GM19324 (cell line): Measurements from ENCODE around the gene MAGEA8.
"Not testable (repeated sequence)": the region's sequence is repeated elsewhere in the genome, so short reads cannot be mapped to it uniquely, and the experiment has no call there.

Experiments
- ATAC-seq: cut with Tn5 transposase; IDR thresholded peaks from one replicate; pipeline ENCODE4 v1.9.1; 2021; ENCODE audit warnings: mild to moderate bottlenecking, moderate library complexity; ENCODE audit not compliant: unreplicated experiment, low FRiP score

MAGEA8 gene, protein sequence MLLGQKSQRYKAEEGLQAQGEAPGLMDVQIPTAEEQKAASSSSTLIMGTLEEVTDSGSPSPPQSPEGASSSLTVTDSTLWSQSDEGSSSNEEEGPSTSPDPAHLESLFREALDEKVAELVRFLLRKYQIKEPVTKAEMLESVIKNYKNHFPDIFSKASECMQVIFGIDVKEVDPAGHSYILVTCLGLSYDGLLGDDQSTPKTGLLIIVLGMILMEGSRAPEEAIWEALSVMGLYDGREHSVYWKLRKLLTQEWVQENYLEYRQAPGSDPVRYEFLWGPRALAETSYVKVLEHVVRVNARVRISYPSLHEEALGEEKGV

DNA sequence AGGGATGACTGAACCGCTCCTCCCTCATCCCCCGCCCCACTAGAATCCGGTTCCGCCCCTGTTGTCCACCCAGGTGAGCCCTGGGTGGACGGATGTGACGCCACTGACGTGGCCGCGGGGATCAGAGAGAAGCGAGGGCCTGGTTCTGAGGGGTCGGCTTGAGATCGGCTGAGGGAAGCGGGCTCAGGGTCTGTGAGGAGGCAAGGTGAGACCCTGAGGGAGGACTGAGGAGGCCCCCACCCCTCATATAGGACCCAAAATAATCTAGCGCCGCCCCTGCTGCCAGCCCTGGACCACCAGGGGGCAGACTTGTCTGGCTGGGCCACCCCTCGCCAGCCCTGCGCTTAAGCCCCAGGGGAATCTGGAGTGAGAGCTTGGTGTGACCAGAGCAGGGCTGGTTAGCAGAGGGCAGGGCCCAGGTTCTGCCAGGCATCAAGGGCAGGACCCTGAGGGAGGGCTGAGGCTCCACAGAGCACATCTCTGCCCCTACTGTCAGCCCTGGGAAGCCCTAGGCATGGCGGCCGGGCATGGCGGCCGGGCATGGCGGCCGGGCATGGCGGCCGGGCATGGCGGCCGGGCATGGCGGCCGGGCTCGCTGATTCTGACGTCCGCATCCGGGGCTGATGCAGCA lies at the start of gene MAGEA8:
Gene MAGEA8, plus strand, starts transcription at position 103 of the 631 bp plus-strand sequence. CDS start 3,090 bp downstream, outside the sequence.
- ATAC-seq, result no peak

DNA sequence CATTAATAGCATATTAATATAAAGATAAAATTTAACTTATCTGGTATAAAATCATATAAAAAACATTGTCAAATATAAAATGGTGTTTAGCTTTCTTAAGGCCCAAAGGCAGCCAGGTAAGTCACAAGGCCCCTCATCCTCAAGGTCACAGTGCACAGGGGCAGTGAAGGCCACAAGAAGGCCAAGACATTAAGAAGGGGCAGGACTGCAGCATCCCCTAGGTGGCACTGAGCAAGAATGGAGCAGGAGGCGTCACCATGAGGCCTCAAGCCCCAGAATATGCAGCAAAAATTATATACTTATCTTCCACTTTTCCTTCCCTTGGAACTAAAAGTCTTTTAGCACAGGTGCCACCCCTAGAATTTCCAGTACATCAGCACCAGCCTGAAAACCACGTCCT lies 49.5 kb upstream of the MAGEA8 start:
- ATAC-seq, result no peak

- not testable (repeated sequence) for ATAC-seq
Observed at GRCh38 chrX:149836728-149837127, 44.3 kb upstream of the MAGEA8 start.

- no peak for ATAC-seq
Observed at GRCh38 chrX:149837167-149837566, 43.8 kb upstream of the MAGEA8 start.

- ATAC-seq, result no peak
Observed at GRCh38 chrX:149837639-149838038, 43.3 kb upstream of the MAGEA8 start.

DNA sequence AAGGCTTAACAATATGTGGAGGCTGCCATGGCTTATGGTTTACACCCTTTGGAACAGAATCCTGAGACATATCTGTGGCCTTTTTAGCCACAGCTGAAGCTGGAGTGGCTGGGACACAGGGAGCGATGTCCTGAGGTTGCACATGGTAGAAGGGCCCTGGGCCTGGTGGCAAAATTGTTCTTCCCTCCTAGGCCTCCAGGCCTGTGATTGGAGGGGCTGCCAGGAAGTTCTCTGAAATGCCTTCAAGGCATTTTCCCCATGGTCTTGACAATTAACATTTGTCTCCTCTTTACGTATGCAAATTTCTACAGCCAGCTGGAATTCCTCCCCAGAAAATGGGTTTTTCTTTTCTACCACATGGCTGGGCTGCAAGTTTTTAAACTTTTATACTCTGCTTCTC lies 39.1 kb upstream of the MAGEA8 start:
- ATAC-seq, result no peak

- ATAC-seq, result no peak
Observed at GRCh38 chrX:149845385-149845784, 35.6 kb upstream of the MAGEA8 start.

DNA sequence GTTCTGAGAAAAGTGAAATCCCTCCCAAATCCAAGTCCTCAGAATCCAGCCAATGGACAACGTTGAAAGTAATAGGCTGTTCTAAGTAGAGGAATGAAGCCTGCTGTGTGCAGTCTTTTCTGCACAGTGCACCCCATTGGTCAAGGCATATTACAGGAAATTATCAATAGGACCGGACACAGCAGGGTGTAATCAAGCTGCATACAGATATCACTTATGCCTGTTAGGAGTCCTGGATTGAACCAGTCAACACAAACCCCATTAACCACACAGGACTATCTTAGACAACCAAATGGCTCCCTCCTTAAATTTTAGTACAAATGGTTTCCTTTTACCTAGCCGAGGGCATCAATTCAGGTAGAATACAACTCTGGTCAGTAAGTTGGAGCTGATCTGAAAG lies 34.2 kb upstream of the MAGEA8 start:
- ATAC-seq, result no peak

DNA sequence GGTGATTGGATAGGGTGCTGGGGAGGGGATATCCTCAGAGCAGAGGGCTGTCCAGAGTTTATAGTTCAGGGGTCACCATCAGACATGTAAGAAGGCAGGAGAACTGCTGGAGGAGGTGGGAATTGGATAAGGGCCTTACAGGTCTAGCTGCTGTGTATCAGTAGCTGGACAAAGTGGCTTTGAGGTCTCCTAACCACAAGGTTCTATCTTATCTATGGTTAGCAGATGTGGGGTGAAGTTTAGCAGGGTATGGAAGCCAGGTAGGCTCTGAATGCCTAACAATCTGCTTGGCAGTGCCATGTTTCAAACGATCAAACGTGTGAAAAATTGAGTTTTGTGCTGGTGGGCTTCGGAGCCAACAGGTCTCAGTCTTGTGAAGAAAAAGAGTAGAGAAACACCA lies 32.1 kb upstream of the MAGEA8 start:
- ATAC-seq, result no peak

DNA sequence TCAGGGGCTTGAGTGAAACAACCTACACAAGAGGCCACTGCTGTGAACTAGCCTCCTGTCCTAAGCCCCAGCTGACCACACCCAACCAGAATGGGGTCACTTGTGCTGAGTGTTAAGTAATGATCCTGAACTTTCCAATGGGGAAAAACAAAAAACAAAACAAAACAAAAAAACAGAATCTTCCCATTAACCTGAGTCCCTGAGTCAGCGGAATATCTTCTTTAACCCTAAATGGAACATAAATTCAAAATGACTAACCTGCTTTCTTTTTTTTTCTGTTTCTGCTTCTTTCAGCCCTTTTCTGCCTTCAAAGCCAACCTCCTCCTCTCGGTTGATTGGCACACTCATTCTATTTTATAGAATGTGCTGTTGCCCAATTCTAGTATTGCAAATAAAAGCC lies 31.2 kb upstream of the MAGEA8 start:
- ATAC-seq, result no peak

DNA sequence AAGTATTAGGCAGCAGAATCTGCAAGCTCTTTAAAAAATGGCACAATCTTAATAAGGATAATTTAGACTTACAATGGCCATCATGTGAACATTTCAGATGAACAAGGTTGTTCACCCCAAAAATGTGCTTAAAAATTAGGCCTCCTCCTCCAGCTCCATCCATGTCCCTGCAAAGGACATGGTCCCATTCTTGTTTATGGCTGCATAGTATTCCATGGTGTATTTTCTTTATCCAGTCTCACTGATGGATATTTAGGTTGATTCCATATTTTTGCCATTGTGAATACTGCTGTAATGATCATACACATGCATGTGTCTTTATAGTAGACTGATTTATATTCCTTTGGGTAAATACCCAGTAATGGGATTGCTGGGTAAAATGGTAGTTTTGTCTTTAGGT lies 29.1 kb upstream of the MAGEA8 start:
- no peak for ATAC-seq

GRCh38 chrX:149853925-149854324 lies 27.1 kb upstream of the MAGEA8 start:
- ATAC-seq, result no peak

DNA sequence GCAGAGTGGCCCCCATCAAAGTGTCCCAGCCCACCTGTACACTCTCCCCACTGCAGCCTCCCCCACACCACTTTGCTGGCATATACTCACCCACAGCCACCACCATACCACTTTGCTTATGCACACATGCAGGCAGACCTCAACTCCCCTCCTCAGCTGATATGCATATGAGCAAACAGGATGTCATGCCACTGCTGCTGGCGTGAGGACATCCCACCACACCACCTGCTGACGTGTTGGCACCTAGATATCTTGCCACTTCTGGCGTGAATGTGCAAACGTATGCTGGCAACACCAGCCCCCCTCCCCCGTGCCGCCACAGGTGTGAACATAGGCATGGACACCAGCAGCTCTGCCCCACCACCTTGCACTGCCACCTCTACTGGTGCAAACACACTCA lies 22.4 kb upstream of the MAGEA8 start:
- ATAC-seq, result no peak

- no peak for ATAC-seq
Observed at GRCh38 chrX:149860445-149860844, 20.5 kb upstream of the MAGEA8 start.

- no peak for ATAC-seq
Observed at GRCh38 chrX:149865390-149865789, 15.6 kb upstream of the MAGEA8 start.

DNA sequence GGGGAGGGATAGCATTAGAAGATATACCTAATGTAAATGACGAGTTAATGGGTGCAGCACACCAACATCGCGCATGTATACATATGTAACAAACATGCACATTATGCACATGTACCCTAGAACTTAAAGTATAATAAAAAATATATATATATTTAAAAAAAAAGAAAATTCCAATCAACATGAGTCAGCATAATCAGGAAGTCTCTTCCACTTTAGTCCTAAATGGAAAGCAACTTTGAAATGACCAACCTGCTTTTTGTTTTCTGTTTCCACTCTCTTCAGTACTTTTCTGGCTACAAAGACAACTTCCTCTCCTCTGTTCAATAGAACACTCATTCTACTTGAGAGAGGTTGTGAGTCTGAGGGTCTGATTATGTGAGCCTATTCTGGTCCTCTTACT lies 13.5 kb upstream of the MAGEA8 start:
- ATAC-seq, result no peak

GRCh38 chrX:149870840-149871239 lies 10.1 kb upstream of the MAGEA8 start:
- no peak for ATAC-seq

DNA sequence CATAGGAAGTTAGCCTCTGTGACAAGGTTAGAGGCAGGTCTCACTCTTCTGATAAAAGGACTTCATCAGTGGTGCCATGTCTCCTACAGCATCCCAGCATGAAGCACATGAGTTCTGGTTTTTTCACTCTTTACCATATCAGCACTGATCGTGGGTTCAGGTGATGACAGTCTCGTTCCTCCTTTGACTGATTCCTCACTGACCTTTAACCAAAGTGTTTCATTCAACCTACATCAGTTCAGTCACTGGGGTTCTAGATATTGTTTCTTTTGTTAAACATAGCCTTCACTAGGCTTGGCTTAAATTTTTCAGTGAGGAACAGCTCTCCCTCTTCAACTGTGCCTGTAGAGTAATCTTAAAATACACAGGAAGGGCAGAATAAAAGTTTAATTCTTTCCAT lies 9.6 kb upstream of the MAGEA8 start:
- ATAC-seq, result no peak

DNA sequence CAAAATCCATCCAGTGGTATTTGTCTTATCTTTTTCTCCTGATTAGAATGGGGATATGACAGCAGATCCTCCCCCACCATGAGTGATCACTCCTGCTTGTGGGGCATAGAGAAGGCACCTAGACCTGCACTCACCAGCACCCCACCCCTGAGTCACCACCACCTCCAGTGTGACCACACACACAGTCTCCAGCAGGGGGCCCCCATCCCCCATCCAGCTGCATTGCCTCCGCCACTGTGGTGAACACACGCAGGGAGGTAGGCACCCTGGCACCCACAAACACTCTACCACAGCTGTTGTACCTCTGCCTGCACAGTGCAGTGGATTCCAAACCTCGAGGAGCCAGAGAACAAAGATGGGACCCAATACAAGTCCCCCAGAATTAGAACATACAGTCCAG lies 9.0 kb upstream of the MAGEA8 start:
- ATAC-seq, result peak; percentile 94

GRCh38 chrX:149877157-149877556 lies 3.8 kb upstream of the MAGEA8 start:
- no peak for ATAC-seq

- no peak for ATAC-seq
Observed at GRCh38 chrX:149877636-149878035, 3.3 kb upstream of the MAGEA8 start.

DNA sequence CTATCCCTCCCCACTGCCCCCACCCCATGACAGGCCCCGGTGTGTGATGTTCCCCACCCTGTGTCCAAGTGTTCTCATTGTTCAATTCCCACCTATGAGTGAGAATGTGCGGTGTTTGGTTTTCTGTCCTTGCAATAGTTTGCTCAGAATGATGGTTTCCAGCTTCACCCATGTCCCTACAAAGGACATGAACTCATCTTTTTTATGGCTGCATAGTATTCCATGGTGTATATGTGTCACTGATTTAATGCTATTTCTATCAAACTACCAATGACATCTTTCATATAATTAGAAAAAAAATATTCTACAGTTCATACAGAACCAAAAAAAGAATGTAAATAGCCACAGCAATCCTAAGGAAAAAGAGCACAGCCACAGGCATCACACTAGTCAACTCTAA lies 9.8 kb downstream of the MAGEA8 start:
- ATAC-seq, result not testable (repeated sequence)
